Ishikawa (cell line): ENCODE measurements around the gene FAXDC2.

ENCODE experiments used
- CEBPB ChIP-seq: IDR thresholded peaks from 2 replicates; pipeline ENCODE4 v1.6.1; 2012
- CREB1 ChIP-seq: IDR thresholded peaks from 2 replicates; pipeline ENCODE4 v1.6.1; 2012; ENCODE audit warnings: low read depth
- EGR1 ChIP-seq: IDR thresholded peaks from 2 replicates; pipeline ENCODE4 v1.6.1; 2012
- EP300 ChIP-seq: IDR thresholded peaks from 2 replicates; pipeline ENCODE4 v1.6.1; 2012; ENCODE audit warnings: borderline replicate concordance
- FOXM1 ChIP-seq: IDR thresholded peaks from 2 replicates; pipeline ENCODE4 v1.6.1; 2012; ENCODE audit warnings: low read depth, borderline replicate concordance
- MAX ChIP-seq: IDR thresholded peaks from 2 replicates; pipeline ENCODE4 v1.6.1; 2012
- NFIC ChIP-seq: IDR thresholded peaks from 2 replicates; pipeline ENCODE4 v1.6.1; 2012
- RAD21 ChIP-seq: IDR thresholded peaks from 2 replicates; pipeline ENCODE4 v1.6.1; 2012; ENCODE audit warnings: low read depth
- REST ChIP-seq: IDR thresholded peaks from 2 replicates; pipeline ENCODE4 v1.6.1; 2012; ENCODE audit warnings: low read depth, mild to moderate bottlenecking
- TAF1 ChIP-seq: IDR thresholded peaks from 2 replicates; pipeline ENCODE4 v1.6.1; 2012; ENCODE audit warnings: low read depth, mild to moderate bottlenecking
- TCF12 ChIP-seq: IDR thresholded peaks from 2 replicates; pipeline ENCODE4 v1.6.1; 2012; ENCODE audit warnings: low read depth
- TEAD4 ChIP-seq: IDR thresholded peaks from 2 replicates; pipeline ENCODE4 v1.6.1; 2012
- YY1 ChIP-seq: IDR thresholded peaks from 2 replicates; pipeline ENCODE4 v1.6.1; 2012; ENCODE audit warnings: low read depth
- ZBTB7A ChIP-seq: IDR thresholded peaks from 2 replicates; pipeline ENCODE4 v1.6.1; 2012; ENCODE audit warnings: low read depth
- TF ChIP-seq, protein P1 (sequence below): IDR thresholded peaks from 2 replicates; pipeline ENCODE4 v1.6.1; 2012

The FAXDC2 gene

GRCh38 chr5:154791535-154791934 is 58.9 kb downstream of the FAXDC2 start:
- TF ChIP-seq CEBPB (no peak), FOXM1 (no peak), EP300 (no peak), MAX (no peak), YY1 (no peak), RAD21 (no peak), NFIC (no peak), EGR1 (no peak), TEAD4 (no peak), TAF1 (no peak), ZBTB7A (no peak), REST (no peak), CREB1 (no peak), TCF12 (no peak)
- TF ChIP-seq, protein P1, sequence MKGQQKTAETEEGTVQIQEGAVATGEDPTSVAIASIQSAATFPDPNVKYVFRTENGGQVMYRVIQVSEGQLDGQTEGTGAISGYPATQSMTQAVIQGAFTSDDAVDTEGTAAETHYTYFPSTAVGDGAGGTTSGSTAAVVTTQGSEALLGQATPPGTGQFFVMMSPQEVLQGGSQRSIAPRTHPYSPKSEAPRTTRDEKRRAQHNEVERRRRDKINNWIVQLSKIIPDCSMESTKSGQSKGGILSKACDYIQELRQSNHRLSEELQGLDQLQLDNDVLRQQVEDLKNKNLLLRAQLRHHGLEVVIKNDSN, result no peak

DNA sequence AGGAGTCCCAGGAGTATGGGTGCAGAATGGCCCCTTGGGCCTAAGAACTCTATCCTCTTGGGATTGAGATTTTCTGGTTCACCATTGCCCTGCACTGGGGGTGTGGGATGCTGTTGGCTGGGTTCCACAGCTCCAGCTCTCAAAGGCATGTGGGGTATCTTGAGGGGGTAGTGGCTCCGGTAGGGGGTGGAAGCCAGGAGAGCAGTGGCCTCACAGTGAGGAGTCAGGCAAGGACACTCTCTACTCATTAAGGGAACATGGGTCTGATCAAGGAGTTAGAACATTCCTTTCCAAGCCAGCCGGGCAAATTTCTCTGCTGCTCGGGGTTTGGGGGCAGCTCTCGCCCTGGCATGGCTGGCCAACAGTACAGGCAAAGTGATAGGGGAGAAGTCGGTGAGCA is 62.2 kb downstream of the FAXDC2 start:
- TF ChIP-seq EGR1 (no peak), FOXM1 (no peak), MAX (no peak), NFIC (no peak), ZBTB7A (no peak), REST (no peak), CREB1 (no peak), RAD21 (no peak), CEBPB (no peak), TCF12 (no peak)

- no peak for TF ChIP-seq YY1
Observed at GRCh38 chr5:154786414-154786813, 64.0 kb downstream of the FAXDC2 start.

DNA sequence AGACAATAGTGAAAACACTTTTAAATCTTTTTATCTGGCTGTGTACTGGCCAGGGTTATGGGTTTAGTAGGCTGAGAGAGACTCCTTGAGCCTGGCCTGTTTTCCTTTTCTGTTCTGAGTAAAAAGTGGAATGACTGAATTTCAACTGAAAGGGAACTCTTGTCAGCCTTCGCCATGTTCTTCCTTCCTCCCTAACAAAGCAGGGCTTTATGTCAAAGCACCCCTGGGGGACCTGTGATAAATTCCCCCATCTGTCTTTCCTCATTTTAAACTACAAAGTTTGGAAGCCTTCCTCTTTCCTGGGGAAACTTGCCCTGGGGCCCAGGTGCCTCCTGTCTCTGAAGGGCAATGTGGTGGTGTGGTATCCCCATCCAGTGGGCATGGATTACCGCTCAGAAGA is 65.5 kb downstream of the FAXDC2 start:
- TF ChIP-seq MAX, result no peak
- TF ChIP-seq CREB1, result no peak
- no peak for TF ChIP-seq ZBTB7A
- TF ChIP-seq EGR1, result no peak
- TF ChIP-seq RAD21, result no peak
- TF ChIP-seq TEAD4, result no peak
- no peak for TF ChIP-seq YY1

GRCh38 chr5:154783774-154784460 is 66.5 kb downstream of the FAXDC2 start:
- TF ChIP-seq TEAD4 (no peak), YY1 (no peak), TCF12 (no peak), MAX (no peak), FOXM1 (no peak), RAD21 (no peak)

- TF ChIP-seq TAF1 (no peak), NFIC (no peak), FOXM1 (no peak), MAX (no peak), EGR1 (no peak), ZBTB7A (no peak), REST (no peak), YY1 (no peak), CREB1 (no peak), RAD21 (no peak), CEBPB (no peak), TCF12 (no peak)
- TF ChIP-seq, protein P1, result no peak
Observed at GRCh38 chr5:154782812-154783592, 67.4 kb downstream of the FAXDC2 start.
